Stimulated activated CD4-positive, alpha-beta T cell treated with anti-CD3 and anti-CD28 coated beads, TNF-alpha, amount 100 ng/mL, for 1 hour (primary cell): ENCODE data around the gene CCDC80.

ENCODE experiments used
- DNase-seq, 3 donors: peaks; one replicate each; pipeline ENCODE4 v3.0.0-alpha.2; 2020; ENCODE audit warnings: low read depth in 3 of 3, low spot score in 1 of 3

The CCDC80 gene

DNA sequence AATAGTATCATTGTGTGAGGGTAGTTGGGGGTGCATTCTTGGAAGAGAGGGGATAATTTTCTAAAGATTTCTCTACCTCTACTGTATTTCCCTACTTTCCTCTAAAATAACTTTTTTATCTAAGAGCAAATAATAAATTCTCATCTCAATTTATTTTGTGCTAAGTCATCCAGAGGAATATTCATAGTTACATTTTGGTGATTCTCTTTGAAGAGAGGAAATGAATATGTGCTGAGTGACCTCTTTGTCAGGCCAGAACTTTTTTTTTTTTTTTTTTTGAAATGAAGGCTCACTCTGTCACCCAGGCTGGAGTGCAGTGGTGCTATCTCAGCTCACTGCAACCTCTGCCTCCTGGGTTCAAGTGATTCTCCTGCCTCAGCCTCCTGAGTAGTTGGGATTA is 15.1 kb upstream of the CCDC80 start:
- DNase-seq = no peak

DNA sequence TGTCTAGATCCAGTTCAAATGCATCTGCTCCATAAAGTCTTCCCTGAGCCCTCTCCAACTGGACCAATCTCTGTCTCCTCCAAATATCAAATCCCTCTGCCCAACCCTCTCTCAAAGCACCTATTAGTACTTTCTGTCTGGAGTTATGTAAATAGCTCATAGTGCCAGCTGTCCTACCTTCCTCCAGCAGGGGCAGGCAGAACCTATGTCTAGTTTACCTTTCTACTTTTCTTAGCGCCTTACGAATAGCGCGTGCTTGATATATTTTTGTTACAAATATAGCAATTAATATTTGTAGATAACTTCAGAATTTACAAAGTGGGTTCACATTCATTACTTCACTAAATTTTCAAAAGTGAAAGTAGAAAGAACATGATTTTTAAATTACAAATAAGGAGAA is 14.0 kb upstream of the CCDC80 start:
- DNase-seq = no peak

DNA sequence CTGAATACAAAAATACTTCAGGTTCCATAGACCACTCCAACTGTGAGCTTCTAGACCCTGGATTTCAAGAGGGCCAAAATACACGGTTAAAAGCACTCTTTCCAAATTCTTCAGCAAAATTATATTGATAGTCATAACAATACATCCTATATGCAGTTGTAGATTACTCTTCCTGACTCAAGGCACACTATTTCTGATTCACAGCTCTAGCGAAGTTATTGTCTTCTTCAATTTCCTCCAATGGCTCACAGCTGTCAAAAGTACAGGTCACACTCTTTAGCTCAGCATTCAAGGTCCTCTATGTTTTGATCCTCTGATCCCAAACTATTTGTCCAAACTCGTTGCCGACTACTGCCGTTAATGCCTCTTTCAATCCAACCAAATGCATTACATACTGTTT is 13.5 kb upstream of the CCDC80 start:
- no peak for DNase-seq

DNA sequence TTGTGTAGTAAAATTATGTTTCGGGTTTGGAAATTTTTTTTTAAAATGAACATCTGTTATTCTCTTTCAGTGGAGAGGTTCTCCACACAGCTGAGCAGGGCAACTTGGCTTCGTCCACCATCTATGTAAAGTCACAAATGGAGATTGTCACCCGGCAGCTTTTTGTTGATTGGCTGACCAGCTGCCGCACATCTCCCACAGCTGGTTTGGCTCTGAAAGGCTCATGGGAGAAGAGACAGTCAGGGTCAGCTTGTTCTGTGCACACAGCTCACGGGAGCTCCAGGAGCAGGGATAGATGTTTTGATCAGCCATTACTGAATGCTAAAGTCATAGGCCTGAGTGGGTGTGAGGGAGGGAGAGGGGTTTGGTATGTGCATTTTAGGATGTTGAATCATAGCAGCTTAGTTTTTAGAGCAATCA is 12.9 kb upstream of the CCDC80 start:
- DNase-seq = no peak

DNA sequence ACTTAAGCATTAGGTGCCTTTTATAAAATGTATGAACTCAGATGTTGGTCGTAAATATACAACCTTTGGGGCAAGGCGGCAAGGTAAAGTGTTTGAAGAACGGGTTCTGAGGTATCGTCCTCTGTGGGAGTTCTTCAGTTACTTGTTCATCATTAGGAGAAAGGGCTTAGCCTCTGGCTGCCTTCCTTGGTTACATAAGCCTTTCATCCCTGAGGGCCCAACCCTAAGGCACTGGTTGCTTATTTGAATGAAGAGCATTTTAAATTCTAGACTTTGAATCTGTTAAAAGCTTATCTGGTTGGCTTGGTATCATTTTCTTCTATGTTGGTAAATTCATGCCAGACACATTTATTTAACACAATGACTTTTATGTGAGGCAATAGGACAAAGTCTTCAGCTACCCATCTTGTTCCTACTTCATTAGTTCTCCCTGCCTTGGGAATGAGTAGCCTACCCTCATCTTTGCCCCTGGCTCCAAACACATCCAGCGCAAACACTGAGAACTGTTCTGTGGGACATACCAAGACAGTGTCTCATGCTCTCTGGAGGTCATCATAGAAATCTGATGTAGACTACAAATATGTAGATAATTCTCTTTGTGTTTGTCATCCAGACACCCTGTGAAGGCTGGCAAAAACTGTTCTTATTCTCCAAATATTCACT is 12.4 kb upstream of the CCDC80 start:
- no peak for DNase-seq

DNA sequence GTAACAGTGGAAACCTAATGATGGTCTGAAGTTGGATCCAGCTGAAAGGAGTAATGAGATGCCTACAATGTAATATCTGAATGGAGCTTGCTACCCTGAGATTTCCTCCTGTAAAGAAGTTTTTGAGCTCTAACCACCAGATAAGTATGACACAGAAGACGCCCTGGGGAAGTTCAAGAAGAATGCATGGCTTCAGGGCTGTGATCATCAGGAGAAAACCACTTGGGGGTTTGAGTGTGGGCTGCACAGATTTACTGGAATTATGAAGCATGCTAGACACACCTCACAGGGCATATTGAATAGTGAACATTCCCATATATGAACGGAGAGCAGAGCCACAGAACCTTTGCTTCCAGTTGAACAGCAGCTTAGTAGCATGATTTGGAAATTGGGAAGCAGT is 10.6 kb upstream of the CCDC80 start:
- no peak for DNase-seq

DNA sequence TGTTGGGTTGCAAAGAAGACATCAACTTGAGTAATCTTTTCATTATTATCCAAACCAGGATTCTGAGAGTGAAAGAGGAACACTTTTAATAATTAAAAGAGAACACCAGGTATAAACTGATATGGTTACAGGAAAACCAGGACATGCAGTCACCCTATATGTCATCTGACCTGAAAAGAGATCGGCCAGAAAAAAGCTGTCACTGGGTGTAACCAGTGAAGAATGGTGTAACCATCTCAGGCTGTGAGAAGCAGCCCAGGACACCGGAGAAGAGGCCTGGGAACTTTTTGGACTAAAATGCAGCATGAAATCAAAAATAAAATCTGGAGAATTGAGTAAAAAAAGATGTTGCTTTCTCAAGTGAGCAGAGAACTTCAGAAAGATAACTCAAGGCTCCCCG is 10.1 kb upstream of the CCDC80 start:
- DNase-seq = no peak

DNA sequence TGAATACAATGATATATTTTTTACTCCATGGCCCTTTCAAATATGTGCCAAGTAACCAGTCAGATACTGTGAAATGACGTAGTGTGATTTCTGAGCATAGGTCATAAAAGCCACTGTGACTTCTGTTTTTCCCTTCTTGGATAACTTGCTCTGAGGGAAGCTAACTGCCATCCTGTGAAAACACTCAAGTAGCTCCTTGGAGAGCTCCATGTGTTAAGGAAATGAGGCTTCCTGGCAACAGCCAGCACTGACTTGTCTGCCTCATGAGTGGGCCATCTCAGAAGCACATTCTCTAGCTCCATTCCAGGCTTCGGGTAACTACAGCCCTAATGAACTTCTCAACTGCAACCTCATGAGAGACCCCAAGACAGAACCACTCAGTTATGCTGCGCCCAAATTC is 9.5 kb upstream of the CCDC80 start:
- DNase-seq = no peak

DNA sequence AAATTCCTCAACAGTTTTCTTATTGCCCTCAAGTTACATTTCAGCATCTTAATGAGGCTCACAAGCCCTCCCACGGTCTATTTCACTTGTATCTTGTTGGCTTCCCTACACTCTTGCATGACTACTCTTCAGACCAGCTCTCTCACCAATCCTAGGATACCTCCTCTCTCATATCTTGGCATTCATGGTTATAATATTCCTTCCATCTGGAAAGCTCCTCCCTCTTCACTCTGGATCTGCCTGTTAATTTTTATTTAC is 8.5 kb upstream of the CCDC80 start:
- no peak for DNase-seq

DNA sequence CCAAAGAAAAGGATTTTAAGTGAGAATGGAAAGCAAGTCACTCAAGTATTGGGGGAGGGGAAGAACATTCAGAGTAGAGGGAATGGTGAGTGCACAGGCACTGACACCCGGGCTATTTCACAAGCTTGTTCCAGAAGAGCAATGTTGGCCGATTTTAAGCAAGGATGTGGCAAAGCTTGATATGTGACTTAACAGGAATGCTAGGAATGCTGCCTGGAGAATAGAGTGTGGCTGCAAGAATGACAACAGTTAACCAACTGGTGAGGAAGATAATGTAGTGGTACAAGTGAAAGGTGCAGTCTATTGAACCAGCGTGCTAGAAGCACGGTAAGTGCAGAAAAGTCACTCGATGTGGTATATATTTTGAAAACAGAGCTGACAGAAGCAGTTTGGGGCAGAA is 6.2 kb upstream of the CCDC80 start:
- no peak for DNase-seq

DNA sequence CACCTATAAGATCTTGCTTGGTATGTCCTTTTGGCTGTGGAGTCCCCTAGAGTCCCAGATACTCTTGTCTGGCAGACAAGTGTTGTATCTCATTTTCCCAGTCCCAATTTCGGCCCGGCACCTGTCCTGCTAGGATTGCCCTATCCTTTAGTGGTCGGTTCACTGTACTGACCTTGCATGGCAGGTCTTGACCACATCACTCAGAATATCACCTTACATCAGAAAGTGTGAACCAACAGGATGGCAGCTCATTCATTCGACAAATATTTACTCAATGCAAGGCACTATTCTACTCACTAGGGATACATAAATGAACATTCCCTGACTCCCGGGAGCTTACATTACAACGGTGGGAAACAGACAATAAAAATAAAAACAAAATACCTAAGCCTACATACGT is 5.7 kb upstream of the CCDC80 start:
- DNase-seq = no peak

DNA sequence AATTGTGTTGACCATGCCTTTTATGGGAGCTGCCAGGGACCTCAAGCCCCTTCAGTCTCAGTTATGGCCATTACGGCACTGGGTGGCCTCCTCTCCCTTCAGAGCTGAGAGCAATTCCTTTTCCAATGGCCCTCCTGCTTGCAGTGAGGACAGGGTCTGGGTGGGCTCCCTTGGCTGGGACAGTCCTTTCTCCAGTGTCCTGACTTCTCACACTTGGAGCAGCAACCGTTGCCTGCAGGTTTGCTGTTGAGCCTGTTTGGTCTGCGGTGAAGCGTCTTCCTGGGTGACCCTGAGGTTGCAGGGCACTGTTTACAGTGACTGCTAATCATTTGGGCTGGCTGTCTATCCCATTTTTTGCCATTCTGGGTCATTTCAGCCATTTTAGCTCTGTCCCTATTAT is 3.5 kb upstream of the CCDC80 start:
- no peak for DNase-seq

DNA sequence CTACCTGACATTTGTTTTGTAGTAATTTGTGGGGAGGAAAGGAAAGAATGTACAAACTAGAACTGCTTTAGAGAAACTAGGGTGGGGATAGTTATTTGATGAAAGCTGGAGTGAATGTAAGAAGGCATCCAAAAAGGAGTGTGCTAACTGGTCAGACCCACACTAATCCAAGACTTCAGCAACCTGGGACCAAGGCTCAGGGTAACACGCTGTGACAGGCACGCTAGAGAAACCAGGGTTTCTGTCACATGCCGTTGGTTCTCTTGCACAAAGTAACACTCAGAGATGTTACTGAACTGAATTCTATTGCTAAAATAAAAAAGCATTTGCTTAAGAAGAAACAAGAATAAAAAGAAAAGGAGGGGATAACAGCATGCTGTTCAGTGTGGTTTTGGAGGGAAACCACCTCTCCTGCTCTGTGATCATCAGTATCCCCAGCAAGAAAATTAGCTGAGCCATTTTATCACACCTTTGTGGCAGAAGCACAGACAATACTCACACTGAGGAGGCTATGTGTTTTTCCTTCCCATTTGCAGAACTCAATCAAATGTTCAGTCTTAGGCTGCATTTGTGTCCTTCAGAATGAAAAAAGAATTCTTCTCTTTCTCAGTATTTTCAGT is 2.8 kb upstream of the CCDC80 start:
- DNase-seq = no peak

DNA sequence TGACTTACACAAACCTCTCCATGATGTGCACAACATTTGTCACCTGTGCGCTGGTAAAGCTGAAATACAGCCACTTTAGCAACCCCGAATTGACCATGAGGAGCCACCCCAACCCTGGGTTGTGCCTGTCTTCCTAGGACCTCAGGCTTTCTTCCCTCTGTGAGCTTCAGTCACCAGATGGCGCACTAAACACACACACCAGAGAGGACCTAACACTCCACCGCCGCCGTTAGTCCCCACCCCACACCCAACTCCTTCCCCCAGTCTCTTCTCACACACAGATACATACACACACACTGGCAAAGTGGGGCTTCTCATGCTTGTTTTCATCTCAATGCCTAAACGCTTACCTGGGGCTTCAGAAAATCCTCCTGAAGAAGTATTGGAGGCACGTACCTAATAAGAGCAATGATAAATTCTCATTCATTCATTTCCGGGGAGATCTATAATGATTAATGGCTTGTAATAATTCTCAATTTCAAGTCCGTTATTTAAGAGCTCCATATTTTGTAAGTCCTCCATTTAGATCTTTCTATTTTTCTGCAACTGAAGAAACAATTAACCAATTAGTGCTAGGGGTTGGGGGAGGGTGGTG is 2.1 kb upstream of the CCDC80 start:
- peak; percentile 45 to 63 (median 51) for DNase-seq

DNA sequence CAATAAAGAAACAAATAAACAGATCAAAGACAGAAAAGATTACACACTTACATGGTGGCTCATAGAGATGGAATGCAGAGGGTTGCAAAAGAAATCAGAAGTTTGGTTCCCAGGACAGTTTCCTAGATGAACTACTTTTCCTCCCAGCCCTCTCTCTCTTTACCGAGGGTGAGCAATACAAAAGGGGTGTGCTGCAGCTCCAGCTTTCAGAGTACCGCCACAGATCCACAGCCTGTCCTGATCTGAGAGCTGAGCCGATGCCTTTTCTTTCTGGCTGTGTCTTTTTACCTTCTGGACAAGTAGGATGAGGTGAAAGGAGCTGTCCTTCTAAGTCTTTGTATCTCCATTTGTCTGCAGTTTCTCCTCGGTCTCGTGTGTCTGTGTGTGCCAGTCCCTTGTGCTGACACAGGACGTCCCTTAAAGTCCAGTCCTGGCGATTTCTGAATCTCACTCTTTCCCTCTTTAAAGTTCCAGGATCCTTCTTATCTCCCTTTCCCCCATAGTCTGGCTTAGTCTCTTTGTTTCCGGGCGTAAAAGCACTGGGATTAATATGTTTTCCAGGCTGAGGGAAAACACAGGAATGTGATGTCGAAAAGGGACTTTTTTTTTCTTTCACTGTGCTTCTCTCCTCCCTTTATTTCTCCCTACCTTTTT is 540 bp downstream of the CCDC80 start:
- no peak for DNase-seq

DNA sequence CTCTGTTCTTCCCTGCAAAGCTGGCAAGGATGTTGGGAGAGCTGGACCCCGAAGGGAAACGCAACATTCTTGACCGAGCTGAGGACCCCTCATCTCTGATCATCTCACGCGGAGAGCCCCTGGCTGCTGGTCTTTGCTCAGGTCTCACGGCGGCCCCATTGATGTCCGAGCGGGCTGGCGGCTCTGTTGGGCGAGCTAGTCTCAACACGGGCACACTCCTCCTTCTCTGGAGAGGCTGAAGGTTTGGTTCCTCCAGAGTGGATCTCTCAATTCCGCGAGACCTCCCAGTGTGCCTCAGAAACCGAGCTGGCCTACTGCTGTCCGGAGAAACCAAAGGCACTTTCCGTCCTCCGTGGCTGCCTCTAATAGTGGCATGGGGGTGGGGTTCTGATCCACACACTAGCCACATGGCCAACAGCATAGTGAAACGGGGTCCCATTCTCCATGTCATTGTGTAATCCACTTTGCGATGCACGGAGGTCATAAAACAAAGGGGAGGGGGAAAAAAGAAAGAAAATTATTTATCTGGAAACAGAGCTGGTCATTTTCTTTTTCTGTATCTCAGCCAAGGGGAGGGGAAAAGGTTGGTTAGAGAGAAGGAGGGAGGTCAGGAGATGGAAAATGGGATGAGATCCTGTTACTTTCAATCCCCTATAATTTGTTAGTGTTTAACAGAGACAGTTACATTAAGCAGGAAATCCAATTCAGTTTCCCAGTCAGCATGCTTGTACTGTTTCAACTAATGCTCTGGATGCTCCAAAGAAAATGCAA is 1.3 kb downstream of the CCDC80 start:
- no peak for DNase-seq

DNA sequence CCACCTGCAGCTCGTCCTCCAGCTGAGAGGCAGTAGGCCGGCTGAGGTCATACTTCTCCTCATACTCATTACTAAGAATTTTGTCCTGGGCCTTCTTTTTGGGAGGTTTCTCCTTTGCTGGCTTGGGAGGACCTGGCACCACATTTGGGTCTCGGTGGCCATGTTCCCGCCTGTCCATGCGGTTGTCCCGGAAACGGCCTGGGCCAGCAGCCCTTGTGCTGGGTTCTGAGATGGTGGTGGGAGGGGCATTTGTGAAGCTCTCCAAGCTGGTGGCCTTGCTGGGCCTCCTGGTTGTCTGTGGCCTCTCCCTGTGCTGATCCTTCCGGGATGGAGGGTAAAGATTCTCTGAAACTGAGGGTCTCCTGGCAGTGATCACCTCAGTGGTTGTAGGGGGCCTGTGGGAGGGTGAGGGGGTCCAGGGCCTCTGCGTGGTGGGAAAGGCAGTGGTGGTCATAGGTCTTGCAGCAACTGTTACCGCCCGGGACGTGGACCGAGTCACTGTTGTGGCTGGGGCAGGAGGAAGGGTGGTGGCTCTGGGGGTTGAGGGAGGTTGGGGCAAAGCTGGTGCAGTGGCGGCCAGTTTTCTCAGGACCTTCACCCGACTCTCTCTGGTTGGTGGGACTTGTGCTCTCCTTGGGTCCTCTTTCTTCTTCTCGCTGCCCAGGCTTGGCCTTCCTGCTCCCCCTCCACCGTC is 2.5 kb downstream of the CCDC80 start:
- DNase-seq = no peak

DNA sequence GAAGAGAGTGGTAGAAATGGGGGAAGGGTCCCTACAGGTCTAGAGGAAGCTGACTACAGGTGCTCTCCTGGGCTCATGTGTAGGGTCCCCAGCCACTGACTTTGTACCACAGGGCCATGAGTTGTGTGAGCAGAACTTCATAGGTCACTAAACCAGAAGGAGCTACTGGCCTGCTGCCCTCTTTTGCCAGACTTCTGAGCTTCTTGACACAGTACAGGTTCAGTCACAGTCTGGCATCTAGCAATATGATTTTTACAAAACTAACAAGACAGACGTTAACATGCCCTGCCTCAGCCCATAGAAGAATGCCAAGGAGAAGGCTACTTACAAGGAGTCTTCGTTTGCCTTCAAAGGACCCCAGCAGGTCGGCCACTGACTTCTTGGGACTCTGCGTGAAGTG is 3.2 kb downstream of the CCDC80 start:
- no peak for DNase-seq

DNA sequence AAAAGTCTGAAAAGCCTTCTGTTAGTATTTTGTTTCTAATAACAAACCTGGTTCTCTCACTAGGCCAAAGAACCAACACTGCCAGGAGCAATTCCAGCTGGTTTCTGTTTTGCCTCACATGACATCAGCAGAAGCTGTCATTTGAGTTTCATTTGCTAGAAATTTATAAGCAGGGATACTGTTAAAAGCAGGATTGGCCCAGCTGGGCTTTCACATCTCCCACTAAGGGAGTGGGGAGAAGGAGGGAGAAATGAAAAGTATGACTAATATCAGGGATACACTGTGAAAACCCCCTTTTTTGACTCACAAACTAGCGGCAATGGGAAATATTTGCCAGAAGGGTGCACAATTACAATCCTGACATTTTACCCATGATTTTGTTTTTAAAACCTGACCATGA is 5.3 kb downstream of the CCDC80 start:
- no peak for DNase-seq

DNA sequence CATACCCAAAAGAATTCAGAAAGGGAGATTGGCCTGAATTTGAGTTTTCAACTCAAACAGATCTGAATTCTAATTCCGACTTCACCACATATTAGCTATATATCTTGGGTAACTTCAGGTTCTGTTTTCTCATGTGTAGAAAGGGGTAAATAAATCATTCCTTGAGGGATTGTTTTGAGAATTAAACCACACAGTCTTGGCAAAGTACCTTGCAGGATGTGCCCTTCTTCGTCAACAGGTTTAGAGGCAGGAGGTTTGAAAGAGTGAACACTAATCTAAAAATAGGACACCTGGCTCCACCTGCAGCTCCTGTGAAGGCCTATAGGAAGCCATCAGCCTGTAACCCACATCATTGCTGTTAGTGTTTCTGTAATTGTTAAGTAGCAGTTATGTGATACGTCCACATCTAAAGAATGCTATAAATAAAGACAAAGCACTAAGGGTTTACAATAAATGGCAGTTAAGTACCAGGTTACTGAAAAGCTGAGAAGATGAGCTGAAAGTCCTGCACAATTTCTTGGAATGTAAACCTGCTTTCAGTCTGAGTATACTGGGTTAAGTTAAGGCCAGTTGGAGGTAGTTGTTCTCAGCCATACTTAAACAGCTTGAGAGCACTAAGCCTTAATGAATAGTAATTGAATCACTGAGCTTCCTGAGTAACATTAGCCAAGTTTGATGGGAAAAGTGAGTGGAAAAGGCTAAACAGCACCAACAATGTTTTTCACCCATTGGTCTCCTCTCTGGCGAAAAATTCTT is 6.0 kb downstream of the CCDC80 start:
- DNase-seq = no peak

DNA sequence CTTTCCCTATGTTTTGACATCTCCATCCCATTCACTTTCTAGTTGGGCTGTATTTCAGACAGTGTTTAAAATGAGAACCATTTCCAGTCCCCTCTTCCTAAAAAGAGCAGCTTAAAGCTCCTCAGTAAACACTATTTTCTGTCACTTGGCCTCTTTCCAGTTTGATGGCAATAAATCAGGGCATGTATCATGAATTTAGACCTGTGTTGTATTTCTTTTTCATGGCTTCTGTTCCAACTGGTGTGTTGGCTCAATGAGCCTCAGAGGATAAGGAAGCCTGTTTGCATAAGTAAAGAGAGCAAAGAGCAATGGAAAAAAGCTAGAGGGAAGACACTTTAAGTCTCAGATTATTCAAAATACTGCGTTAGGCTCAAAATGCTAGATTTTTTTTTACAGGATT is 7.2 kb downstream of the CCDC80 start:
- no peak for DNase-seq
